HG02610 (cell line): Measurements from ENCODE around the gene NIM1K.
"Not testable (repeated sequence)": the region's sequence is repeated elsewhere in the genome, so short reads cannot be mapped to it uniquely, and the experiment has no call there.

Experiments used
- ATAC-seq: cut with Tn5 transposase; IDR thresholded peaks from one replicate; pipeline ENCODE4 v1.9.1; 2021; ENCODE audit warnings: mild to moderate bottlenecking, moderate library complexity; ENCODE audit not compliant: unreplicated experiment

NIM1K gene

DNA sequence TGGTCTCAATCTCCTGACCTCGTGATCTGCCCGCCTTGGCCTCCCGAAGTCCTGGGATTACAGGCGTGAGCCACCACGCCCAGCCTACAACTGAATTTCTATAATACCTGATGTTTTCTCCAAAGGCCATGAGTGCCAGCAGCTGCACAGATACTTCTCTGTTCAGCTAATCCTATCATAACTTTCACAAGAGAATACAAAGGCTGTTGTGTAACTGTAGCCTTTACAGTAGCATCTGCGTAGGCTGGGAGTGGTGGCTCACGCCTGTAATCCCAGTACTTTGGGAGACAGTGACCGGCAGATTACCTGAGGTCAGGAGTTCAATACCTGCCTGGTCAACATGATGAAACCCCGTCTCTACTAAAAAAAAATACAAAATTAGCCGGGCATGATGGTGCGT lies 8.9 kb upstream of the NIM1K start:
- ATAC-seq = not testable (repeated sequence)

- no peak for ATAC-seq
These were observed 1.0 kb upstream of the NIM1K start for GRCh38 chr5:43190755-43191603.

GRCh38 chr5:43192558-43193180 lies 644 bp downstream of the NIM1K start:
- peak; percentile 13 for ATAC-seq

DNA sequence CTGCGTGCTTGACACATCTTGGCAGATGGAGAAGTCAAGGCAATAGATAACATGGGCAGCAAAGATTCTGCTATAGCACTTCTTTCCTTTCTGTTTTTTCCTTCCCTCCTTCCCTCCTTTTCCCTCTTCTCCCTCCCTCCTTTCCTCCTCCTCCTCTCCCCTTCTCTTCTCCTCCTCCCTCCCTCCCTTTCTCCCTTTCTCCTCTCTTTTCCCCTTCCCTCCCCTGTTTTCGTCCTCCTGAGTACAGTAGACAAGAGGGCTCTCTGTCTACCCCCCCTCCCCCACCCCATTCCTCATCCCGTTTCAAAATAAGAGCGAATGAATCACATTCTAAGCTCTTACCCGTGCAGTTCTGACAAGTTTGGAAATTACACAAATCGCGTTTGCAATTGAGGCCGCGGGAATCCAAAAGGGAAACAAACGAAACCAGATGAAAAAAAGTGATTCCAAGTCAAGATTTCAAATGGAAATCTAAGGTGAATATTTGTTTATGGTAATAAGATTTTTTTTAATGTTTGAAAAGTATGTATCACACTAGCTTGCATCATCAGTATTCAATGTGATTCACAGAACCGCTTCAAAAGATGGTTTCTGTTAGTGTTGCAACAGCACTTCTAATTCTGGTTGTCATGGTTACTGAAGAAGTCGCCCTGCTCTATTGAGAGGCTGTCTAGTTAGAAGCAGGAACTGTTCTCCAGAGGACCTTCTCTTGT lies 1.3 kb downstream of the NIM1K start:
- ATAC-seq = peak; percentile 44

DNA sequence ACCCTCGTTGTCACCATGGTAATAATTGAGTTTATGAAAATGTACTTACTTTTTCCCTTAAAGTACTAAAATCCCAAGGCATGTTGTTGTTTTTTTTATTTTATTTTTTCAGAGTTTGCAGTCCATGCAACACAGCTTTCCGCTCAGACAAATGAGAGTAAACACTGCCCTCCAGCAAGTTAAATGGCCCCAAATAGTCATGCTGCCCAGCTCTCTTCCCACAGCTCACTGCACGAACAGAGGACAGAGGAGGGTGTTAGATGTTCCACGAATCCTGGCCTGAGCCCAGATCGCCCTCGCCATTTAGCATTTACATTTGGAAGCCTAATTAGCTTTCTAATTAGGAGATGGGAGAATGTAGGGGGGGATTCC lies 1.9 kb downstream of the NIM1K start:
- no peak for ATAC-seq

- ATAC-seq = no peak
These were observed 3.7 kb downstream of the NIM1K start for GRCh38 chr5:43195670-43196265.

DNA sequence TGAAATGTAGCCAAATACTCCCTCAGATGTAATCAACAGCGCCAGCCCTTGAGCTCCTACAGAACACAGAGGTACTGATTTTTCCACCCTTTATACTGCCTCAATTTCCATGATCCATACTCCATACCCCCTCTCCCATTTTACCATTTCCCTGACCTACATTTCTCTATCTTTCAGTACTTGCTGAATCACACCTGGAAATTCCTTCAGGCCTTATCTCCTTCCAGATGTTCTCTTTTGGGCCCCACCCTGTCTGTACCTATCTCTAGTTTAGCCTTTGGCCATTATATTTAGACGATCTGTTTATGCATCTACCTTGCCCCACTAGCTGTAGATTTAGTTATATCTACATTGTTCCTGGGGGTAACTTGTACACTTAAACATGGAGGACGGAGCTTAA lies 5.5 kb downstream of the NIM1K start:
- no peak for ATAC-seq

DNA sequence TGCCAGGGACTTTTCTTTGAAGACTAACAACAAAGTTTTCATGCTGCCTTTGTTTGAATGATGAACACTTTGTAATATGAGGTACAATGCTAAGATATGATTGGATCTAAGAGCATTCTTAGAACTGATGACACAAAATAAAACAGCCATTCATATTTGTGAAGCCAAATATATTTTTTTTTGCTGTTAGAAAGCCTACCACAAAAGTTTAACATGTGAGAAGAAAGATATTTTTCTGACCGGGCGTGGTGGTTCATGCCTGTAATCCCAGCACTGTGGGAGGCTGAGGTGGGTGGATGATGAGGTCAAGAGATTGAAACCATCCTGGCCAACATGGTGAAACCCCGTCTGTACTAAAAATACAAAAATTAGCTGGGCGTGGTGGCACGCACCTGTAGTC lies 9.4 kb downstream of the NIM1K start:
- not testable (repeated sequence) for ATAC-seq

GRCh38 chr5:43202380-43202779 lies 10.4 kb downstream of the NIM1K start:
- ATAC-seq = no peak

GRCh38 chr5:43203373-43203772 lies 11.3 kb downstream of the NIM1K start:
- ATAC-seq = no peak

- no peak for ATAC-seq
These were observed 12.9 kb downstream of the NIM1K start for GRCh38 chr5:43204958-43205357.

- ATAC-seq = no peak
These were observed 15.6 kb downstream of the NIM1K start for GRCh38 chr5:43207601-43208000.

DNA sequence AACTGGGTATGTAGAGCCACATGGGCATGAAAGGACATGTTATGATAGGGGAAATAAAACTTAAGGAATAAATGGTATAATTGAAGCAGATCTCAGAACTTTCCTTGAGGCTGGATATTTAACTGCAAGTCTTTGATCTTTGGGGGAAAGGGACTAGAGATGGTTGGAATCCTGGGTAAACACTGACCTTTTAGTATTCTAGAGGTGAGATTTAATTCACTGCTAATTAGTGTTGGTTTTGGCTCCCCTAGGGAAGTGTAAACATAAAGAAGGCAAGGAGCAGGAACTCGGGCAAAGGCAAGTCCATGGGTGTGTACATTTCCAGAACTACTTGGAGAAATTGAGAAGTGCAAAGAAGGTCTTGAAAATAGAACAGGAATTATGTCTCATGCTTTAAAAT lies 16.6 kb downstream of the NIM1K start:
- no peak for ATAC-seq

GRCh38 chr5:43209060-43209459 lies 17.0 kb downstream of the NIM1K start:
- ATAC-seq = no peak

- no peak for ATAC-seq
These were observed 17.8 kb downstream of the NIM1K start for GRCh38 chr5:43209833-43210232.

DNA sequence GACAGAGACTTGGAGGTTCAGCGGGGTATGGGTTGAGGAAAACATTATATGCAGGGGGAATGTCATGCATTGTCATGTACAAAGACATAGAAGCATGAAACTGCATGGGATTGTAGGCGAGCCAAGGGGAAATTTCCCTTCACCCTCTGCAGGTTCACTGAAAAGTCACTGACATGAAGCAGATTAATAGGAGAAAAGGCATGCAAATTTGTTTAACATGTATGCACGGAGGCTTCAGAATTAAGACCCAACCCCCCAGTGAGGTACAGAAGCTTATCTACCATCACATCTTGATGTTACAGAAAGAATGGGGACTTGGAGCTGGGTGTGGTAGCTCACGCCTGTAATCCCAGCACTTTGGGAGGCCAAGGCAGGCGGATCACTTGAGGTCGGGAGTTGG lies 18.5 kb downstream of the NIM1K start:
- no peak for ATAC-seq

DNA sequence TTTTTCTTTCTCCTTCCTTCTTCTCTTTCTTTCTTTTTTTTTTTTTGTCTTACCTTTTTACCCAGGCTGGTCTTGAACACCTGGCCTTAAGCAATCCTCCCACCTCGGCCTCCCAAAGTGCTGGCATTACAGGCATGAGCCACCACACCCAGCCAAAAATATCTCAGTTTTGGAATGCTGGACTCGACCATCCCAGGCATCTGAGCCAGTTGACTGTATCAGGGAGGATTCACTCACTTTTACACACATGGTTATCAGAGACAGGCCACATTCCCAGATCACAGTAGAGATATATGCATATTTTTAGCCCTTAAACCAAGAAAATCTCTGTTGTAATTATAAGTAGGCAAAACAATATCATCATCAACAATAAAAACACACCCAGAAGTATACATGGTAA lies 21.9 kb downstream of the NIM1K start:
- ATAC-seq = no peak

- ATAC-seq = no peak
These were observed 23.1 kb downstream of the NIM1K start for GRCh38 chr5:43215073-43215631.

DNA sequence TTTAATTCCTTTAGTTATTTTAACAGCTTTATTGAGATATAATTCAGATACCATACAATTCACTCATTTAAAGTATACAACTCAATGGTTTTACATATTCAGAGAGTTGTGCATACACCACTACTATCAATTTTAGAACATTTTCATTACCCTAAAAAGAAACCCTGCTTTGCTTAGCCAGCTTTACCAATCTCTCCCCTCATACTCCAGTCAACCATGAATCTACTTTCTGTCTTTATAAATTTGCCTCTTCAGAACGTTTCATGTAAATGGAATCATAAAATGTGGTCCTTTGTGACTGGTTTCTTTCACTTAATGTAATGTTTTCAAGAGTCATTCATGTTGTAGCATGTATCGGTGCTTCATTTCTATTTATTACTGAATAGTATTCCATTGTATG lies 24.9 kb downstream of the NIM1K start:
- no peak for ATAC-seq

- ATAC-seq = no peak
These were observed 27.1 kb downstream of the NIM1K start for GRCh38 chr5:43219120-43219519.

DNA sequence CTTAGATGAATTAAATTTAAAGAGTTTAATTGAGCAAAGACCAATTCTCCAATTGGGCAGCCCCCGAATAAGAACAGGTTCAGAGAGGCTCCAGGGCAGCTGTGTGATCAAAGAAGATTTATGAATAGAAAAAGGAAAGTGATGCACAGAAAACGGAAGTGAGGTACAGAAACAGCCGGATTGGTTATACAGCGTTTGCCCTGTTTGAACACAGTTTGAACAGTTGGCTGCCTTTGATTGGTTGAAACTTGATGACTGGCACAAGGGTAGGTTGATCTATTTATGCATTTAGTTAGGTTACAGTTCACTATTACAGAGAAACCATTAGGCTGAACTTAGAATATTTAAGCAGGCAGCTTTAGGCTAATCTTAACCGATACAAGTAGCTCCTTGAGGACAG lies 29.5 kb downstream of the NIM1K start:
- ATAC-seq = no peak
